ENCODE results near the gene OCRL. TPM values are rescaled to one million over a fixed set of nuclear protein-coding genes. Genes with fewer than 3 reads are reported as not detected.

Gene OCRL
- total and polyA plus RNA-seq, 4 donors = 8.6 to 20.2 (median 14.0) TPM

GRCh38 chrX:129593137-129593536 lies 53.1 kb downstream of the OCRL start:
- DNase-seq (no peak), ATAC-seq (ENCODE audit: insufficient read depth, low FRiP score) (no peak)
- H3K27me3 ChIP-seq (ENCODE audit: control insufficient read depth in 3 of 3, insufficient read depth in 3 of 3, low read length in 2 of 3) = peaks cover 0 to 8% (median 2%) of the 10 kb centered on the region in 3 donors
- no peaks in the 10 kb centered on the region for H3K4me1 ChIP-seq (ENCODE audit: control insufficient read depth in 5 of 5, insufficient read depth in 5 of 5, low read length in 5 of 5)
- no peak overlapping the region for H3K4me3 ChIP-seq
- peaks cover 0 to 3% (median 0%) of the 10 kb centered on the region in 4 donors for H3K9me3 ChIP-seq (ENCODE audit: control insufficient read depth in 4 of 4, insufficient read depth in 3 of 4, low read length in 3 of 4)
- no peak for TF ChIP-seq CTCF (IDR thresholded peaks at IDR 0.05; ENCODE audit: control extremely low read depth, extremely low read depth)
- peaks cover 2 to 14% (median 11%) of the 10 kb centered on the region in 4 donors for H3K36me3 ChIP-seq (ENCODE audit: control insufficient read depth in 4 of 4, insufficient read depth in 4 of 4, low read length in 4 of 4)
- no peak overlapping the region for H3K9ac ChIP-seq (ENCODE audit: insufficient read depth in 1 of 2, low read length in 2 of 2)
- no peak overlapping the region for H3K27ac ChIP-seq (ENCODE audit: low read depth in 1 of 2, low read length in 1 of 2)

GRCh38 chrX:129594781-129595180 lies 54.7 kb downstream of the OCRL start:
- no peak overlapping the region for H3K4me3 ChIP-seq
- 78 to 80% methylated on average over 1 of the region's 1 CpG for WGBS, 2 donors
- H3K27ac ChIP-seq (ENCODE audit: low read depth in 1 of 2, low read length in 1 of 2) = no peak overlapping the region
- peaks cover 2 to 9% (median 5%) of the 10 kb centered on the region in 4 donors for H3K36me3 ChIP-seq (ENCODE audit: control insufficient read depth in 4 of 4, insufficient read depth in 4 of 4, low read length in 4 of 4)
- no peak for TF ChIP-seq CTCF (IDR thresholded peaks at IDR 0.05; ENCODE audit: control extremely low read depth, extremely low read depth)
- H3K9ac ChIP-seq (ENCODE audit: insufficient read depth in 1 of 2, low read length in 2 of 2) = no peak overlapping the region
- ATAC-seq (ENCODE audit: insufficient read depth, low FRiP score) (no peak), DNase-seq (no peak)
- H3K27me3 ChIP-seq (ENCODE audit: control insufficient read depth in 3 of 3, insufficient read depth in 3 of 3, low read length in 2 of 3) = peaks cover 0 to 8% (median 0%) of the 10 kb centered on the region in 3 donors
- peaks cover 0 to 2% (median 0%) of the 10 kb centered on the region in 4 donors for H3K9me3 ChIP-seq (ENCODE audit: control insufficient read depth in 4 of 4, insufficient read depth in 3 of 4, low read length in 3 of 4)
- no peaks in the 10 kb centered on the region for H3K4me1 ChIP-seq (ENCODE audit: control insufficient read depth in 5 of 5, insufficient read depth in 5 of 5, low read length in 5 of 5)

- H3K4me1 ChIP-seq (ENCODE audit: control insufficient read depth in 5 of 5, insufficient read depth in 5 of 5, low read length in 5 of 5) = no peaks in the 10 kb centered on the region
- H3K36me3 ChIP-seq (ENCODE audit: control insufficient read depth in 4 of 4, insufficient read depth in 4 of 4, low read length in 4 of 4) = peaks cover 0 to 3% (median 0%) of the 10 kb centered on the region in 4 donors
- no peak for ATAC-seq (ENCODE audit: insufficient read depth, low FRiP score)
- H3K4me3 ChIP-seq = no peak overlapping the region
- peaks cover 0 to 8% (median 0%) of the 10 kb centered on the region in 3 donors for H3K27me3 ChIP-seq (ENCODE audit: control insufficient read depth in 3 of 3, insufficient read depth in 3 of 3, low read length in 2 of 3)
- H3K9ac ChIP-seq (ENCODE audit: insufficient read depth in 1 of 2, low read length in 2 of 2) = no peak overlapping the region
- no peak for DNase-seq
- H3K27ac ChIP-seq (ENCODE audit: low read depth in 1 of 2, low read length in 1 of 2) = no peak overlapping the region
- H3K9me3 ChIP-seq (ENCODE audit: control insufficient read depth in 4 of 4, insufficient read depth in 3 of 4, low read length in 3 of 4) = peaks cover 0 to 2% (median 0%) of the 10 kb centered on the region in 4 donors
- TF ChIP-seq CTCF (IDR thresholded peaks at IDR 0.05; ENCODE audit: control extremely low read depth, extremely low read depth) = no peak
- WGBS, 2 donors = 68 to 83% methylated on average over 5 of the region's 5 CpGs
Measured at GRCh38 chrX:129596077-129596476, 56.0 kb downstream of the OCRL start.

GRCh38 chrX:129597905-129598304 lies 57.8 kb downstream of the OCRL start:
- WGBS, 2 donors = 75 to 94% methylated on average over 5 of the region's 5 CpGs
- ATAC-seq (ENCODE audit: insufficient read depth, low FRiP score) (no peak), DNase-seq (no peak)
- H3K27me3 ChIP-seq (ENCODE audit: control insufficient read depth in 3 of 3, insufficient read depth in 3 of 3, low read length in 2 of 3) = peaks cover 0 to 8% (median 4%) of the 10 kb centered on the region in 3 donors
- H3K9ac ChIP-seq (ENCODE audit: insufficient read depth in 1 of 2, low read length in 2 of 2) = no peak overlapping the region
- no peak for TF ChIP-seq CTCF (IDR thresholded peaks at IDR 0.05; ENCODE audit: control extremely low read depth, extremely low read depth)
- H3K9me3 ChIP-seq (ENCODE audit: control insufficient read depth in 4 of 4, insufficient read depth in 3 of 4, low read length in 3 of 4) = peaks cover 0 to 2% (median 0%) of the 10 kb centered on the region in 4 donors
- H3K27ac ChIP-seq (ENCODE audit: low read depth in 1 of 2, low read length in 1 of 2) = no peak overlapping the region
- no peaks in the 10 kb centered on the region for H3K4me1 ChIP-seq (ENCODE audit: control insufficient read depth in 5 of 5, insufficient read depth in 5 of 5, low read length in 5 of 5)
- peaks cover 0 to 3% (median 0%) of the 10 kb centered on the region in 4 donors for H3K36me3 ChIP-seq (ENCODE audit: control insufficient read depth in 4 of 4, insufficient read depth in 4 of 4, low read length in 4 of 4)
- no peak overlapping the region for H3K4me3 ChIP-seq

Measured in lung (tissue), 12 donors.